Measurements from ENCODE around the gene ZBTB7C. TPM values are rescaled to one million over a fixed set of nuclear protein-coding genes. Genes with fewer than 3 reads are reported as not detected.

ZBTB7C gene
- polyA plus RNA-seq, 1 experiment: not detected

DNA sequence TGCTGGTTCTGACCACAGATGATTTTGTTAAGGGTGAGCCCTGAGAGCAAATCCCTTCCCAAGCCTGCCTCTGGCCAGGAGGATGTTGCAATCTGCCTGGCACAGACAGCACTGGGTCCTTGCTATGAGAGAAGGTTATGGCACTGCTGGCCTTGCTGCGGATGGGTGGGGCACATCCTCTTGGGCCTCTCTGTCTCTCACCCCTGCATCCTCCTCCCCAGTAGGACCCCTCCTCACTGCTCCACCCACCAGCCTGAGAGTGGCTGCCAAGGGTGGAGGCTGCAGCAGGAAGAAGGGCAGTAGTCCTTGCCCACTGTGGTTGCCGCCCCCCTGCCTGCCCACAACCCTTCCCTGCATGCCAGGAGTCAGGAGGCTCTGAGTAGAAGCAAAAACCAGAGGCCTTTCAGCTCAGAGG is 180.9 kb downstream of the ZBTB7C start:
- H3K27me3 ChIP-seq (ENCODE audit: control insufficient read depth, insufficient read depth, low read length): peaks cover 13% of the 10 kb centered on the region; the same call in 1 of the 2 replicates
- no peaks in the 10 kb centered on the region for H3K36me3 ChIP-seq (ENCODE audit: control insufficient read depth, insufficient read depth, low read length)
- ChIA-PET CTCF (interaction anchor here (1.0 to 4.4 kb wide), 2 partner anchors 117 to 218 kb away, joined by 3 to 27 read pairs; no protein-coding TSS in a partner anchor), POLR2A (no interaction called here)
- TF ChIP-seq, protein P1, sequence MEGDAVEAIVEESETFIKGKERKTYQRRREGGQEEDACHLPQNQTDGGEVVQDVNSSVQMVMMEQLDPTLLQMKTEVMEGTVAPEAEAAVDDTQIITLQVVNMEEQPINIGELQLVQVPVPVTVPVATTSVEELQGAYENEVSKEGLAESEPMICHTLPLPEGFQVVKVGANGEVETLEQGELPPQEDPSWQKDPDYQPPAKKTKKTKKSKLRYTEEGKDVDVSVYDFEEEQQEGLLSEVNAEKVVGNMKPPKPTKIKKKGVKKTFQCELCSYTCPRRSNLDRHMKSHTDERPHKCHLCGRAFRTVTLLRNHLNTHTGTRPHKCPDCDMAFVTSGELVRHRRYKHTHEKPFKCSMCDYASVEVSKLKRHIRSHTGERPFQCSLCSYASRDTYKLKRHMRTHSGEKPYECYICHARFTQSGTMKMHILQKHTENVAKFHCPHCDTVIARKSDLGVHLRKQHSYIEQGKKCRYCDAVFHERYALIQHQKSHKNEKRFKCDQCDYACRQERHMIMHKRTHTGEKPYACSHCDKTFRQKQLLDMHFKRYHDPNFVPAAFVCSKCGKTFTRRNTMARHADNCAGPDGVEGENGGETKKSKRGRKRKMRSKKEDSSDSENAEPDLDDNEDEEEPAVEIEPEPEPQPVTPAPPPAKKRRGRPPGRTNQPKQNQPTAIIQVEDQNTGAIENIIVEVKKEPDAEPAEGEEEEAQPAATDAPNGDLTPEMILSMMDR (IDR thresholded peaks at IDR 0.05; ENCODE audit: insufficient read depth, low read depth, low read length): no peak
- DNase-seq (ENCODE audit: low read depth): no peak
- no peak overlapping the region for H3K4me3 ChIP-seq (ENCODE audit: low read depth, low read length)

DNA sequence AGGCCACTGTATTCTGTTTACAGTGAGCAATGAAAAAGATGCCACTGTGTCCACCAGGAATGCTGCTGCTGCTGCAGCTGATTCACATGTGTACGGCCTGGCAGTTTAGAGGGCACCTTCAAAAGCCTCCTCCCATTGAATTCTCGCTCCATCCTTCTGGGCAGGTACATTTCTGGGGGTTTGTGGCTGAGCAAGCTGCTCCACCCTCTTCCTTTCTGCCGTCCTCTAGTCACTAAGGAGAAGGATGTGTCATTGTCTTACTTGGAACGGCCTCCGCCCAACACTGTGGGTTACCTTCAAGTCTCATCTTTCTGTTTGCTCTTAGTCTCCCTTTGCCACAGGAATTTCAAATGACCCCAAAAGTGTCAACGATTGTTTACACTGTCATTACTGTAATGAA is 182.0 kb downstream of the ZBTB7C start:
- H3K4me3 ChIP-seq (ENCODE audit: low read depth, low read length): no peak overlapping the region
- H3K36me3 ChIP-seq (ENCODE audit: control insufficient read depth, insufficient read depth, low read length): no peaks in the 10 kb centered on the region
- CTCF ChIA-PET: interaction anchor here (2.1 kb wide), 1 partner anchor 219 kb away, joined by 8 read pairs; no protein-coding TSS in a partner anchor
- H3K27me3 ChIP-seq (ENCODE audit: control insufficient read depth, insufficient read depth, low read length): peaks cover 13% of the 10 kb centered on the region; the same call in 1 of the 2 replicates
- no peak for DNase-seq (ENCODE audit: low read depth)
- TF ChIP-seq, protein P1 (IDR thresholded peaks at IDR 0.05; ENCODE audit: insufficient read depth, low read depth, low read length): no peak
- POLR2A ChIA-PET: no interaction called here

DNA sequence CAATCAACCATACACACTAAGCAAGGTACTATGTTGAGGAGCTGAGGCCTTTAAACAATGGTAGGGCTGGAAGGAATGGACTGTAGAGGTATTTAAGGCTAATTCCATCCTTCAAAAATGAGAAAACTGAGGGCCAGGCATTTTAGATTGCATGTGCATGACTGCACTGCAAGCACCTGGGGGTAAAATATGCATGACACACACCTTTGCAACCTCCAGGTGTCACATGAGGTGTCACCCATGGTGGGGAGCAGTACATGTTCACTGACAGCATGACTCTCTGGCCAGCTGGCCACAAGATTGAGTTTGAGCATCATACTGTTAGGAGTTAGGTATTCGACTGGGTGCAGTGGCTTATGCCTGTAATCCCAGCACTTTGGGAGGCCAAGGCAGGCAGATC is 182.8 kb downstream of the ZBTB7C start:
- TF ChIP-seq, protein P1 (IDR thresholded peaks at IDR 0.05; ENCODE audit: insufficient read depth, low read depth, low read length): no peak
- ChIA-PET CTCF (interaction anchor here (2.1 kb wide), 1 partner anchor 219 kb away, joined by 8 read pairs; no protein-coding TSS in a partner anchor), POLR2A (no interaction called here)
- H3K36me3 ChIP-seq (ENCODE audit: control insufficient read depth, insufficient read depth, low read length): no peaks in the 10 kb centered on the region
- DNase-seq (ENCODE audit: low read depth): no peak
- peaks cover 10% of the 10 kb centered on the region; the same call in 1 of the 2 replicates for H3K27me3 ChIP-seq (ENCODE audit: control insufficient read depth, insufficient read depth, low read length)
- no peak overlapping the region for H3K4me3 ChIP-seq (ENCODE audit: low read depth, low read length)

DNA sequence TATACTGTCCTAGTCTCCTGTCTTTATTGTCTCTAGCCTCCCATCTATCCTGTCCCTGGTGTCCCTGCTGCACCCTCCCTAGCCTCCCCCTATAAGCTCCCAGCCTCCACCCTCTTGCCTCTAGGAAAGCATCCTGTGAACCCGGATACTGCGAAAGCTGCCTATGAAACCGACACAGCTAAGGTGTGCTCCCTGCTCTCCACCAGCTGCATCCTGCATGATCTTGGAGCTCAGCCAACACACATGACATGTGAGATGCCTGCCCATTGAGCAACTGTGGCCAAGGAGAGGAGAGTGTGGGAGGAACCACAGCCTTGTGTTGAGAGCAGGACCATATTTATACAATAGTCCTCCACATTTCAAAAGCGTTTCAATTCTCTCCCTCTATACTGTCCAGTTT is 187.1 kb downstream of the ZBTB7C start:
- ChIA-PET CTCF (interaction anchor here (1.2 kb wide), 2 partner anchors 9 to 225 kb away, joined by 3 read pairs; no protein-coding TSS in a partner anchor), POLR2A (no interaction called here)
- H3K27me3 ChIP-seq (ENCODE audit: control insufficient read depth, insufficient read depth, low read length): 0 out of 2 replicates have a peak, but pooled peaks cover 5% of the 10 kb centered on the region
- DNase-seq (ENCODE audit: low read depth): no peak
- TF ChIP-seq, protein P1 (IDR thresholded peaks at IDR 0.05; ENCODE audit: insufficient read depth, low read depth, low read length): no peak
- no peak overlapping the region for H3K4me3 ChIP-seq (ENCODE audit: low read depth, low read length)
- H3K36me3 ChIP-seq (ENCODE audit: control insufficient read depth, insufficient read depth, low read length): no peaks in the 10 kb centered on the region

DNA sequence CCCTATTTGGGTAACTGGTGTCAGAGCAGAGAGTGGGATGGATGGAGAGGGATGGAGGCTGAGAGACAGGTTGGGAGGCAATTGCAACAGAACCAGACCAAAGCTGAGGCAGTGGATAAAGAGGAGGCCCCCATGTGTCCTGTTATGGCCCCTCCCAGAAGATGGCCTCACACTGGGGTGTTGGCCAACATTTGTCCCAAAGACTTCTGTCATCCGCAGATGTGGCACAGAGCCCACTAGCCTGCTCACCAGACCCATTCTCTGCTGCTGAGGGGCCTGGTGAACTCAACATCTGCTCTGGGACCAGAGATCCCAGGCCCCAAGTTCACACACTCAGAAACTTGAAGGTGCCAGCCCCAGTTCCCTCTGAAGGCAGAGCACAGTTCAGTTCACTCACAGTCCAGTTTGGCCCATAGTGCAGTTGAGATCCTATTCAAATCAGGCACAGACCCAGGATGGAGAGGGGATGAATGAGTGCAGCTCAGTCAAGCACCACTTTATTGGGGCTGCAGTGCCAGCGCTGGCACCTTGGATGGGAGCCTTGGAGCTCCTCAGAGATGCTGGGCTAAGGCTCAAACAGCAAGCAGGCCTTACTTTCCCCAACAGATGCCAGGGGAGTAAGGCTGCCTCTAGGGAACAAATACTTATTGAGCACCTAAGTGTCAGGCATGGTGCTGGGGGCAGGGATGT is 189.2 kb downstream of the ZBTB7C start:
- TF ChIP-seq, protein P1 (IDR thresholded peaks at IDR 0.05; ENCODE audit: insufficient read depth, low read depth, low read length): no peak
- ChIA-PET CTCF (interaction anchor here (0.9 kb wide), 1 partner anchor 10 kb away, joined by 3 read pairs; no protein-coding TSS in a partner anchor), POLR2A (no interaction called here)
- no peak for DNase-seq (ENCODE audit: low read depth)
- Histone ChIP-seq H3K4me3 (ENCODE audit: low read depth, low read length) (no peak overlapping the region), H3K36me3 (ENCODE audit: control insufficient read depth, insufficient read depth, low read length) (no peaks in the 10 kb centered on the region), H3K27me3 (ENCODE audit: control insufficient read depth, insufficient read depth, low read length) (peaks cover 3% of the 10 kb centered on the region; the same call in 1 of the 2 replicates)
